NCI-H2196 (cell line): ENCODE data around the gene LONP1.

Source experiments
- DNase-seq: peaks from one replicate; lab custom pipeline; 2025; ENCODE audit not compliant: unreplicated experiment; lab: John Stamatoyannopoulos, UW

Gene LONP1

GRCh38 chr19:5655412-5655811 lies 64.5 kb downstream of the LONP1 start:
- no peak for DNase-seq

- DNase-seq: no peak
Observed at GRCh38 chr19:5654931-5655330, 65.0 kb downstream of the LONP1 start.

GRCh38 chr19:5652261-5652660 lies 67.7 kb downstream of the LONP1 start:
- no peak for DNase-seq

- DNase-seq: no peak
Observed at GRCh38 chr19:5651361-5651760, 68.6 kb downstream of the LONP1 start.

GRCh38 chr19:5648464-5648863 lies 71.5 kb downstream of the LONP1 start:
- no peak for DNase-seq

- no peak for DNase-seq
Observed at GRCh38 chr19:5646703-5647102, 73.2 kb downstream of the LONP1 start.

- peak; percentile 15 for DNase-seq
Observed at GRCh38 chr19:5645409-5645808, 74.5 kb downstream of the LONP1 start.

- no peak for DNase-seq
Observed at GRCh38 chr19:5644037-5644436, 75.9 kb downstream of the LONP1 start.

GRCh38 chr19:5643060-5643459 lies 76.9 kb downstream of the LONP1 start:
- DNase-seq: no peak

- no peak for DNase-seq
Observed at GRCh38 chr19:5642204-5642603, 77.7 kb downstream of the LONP1 start.
